ENCODE results near the gene PHF5A. TPM values are rescaled to one million over a fixed set of nuclear protein-coding genes. Genes with fewer than 3 reads are reported as not detected.

The PHF5A gene
- polyA plus RNA-seq, 1 of the 3 experiments (the other 2 are of a cell fraction), result 39.6 TPM

- Histone ChIP-seq H3K79me2 (ENCODE audit: insufficient read depth) (peaks cover 69% of the 10 kb centered on the region), H3K9me2 (no peaks in the 10 kb centered on the region), H3K27me3 (ENCODE audit: insufficient read depth) (no peaks in the 10 kb centered on the region), H3K27ac (ENCODE audit: low read depth in 2 of 2, low read length in 1 of 2) (peak overlapping the region; percentile 84 to 85), H3K9ac (peak overlapping the region; percentile 90), H3K4me2 (peak overlapping the region; percentile 85), H3K9me3 (no peaks in the 10 kb centered on the region), H2AFZ (ENCODE audit: low read depth) (no peak overlapping the region), H3K4me3 (ENCODE audit: low read depth in 2 of 2, low read length in 1 of 2) (peak overlapping the region; percentile 68 to 74), H3K4me1 (ENCODE audit: control insufficient read depth in 1 of 2, insufficient read depth in 2 of 2, low read depth in 1 of 2, low read length in 1 of 2) (peaks cover 0 to 5% of the 10 kb centered on the region in 2 experiments; a peak in 2 of 4 replicates), H4K20me1 (ENCODE audit: insufficient read depth) (peaks cover 25% of the 10 kb centered on the region; the same call in 1 of the 2 replicates), H3F3A (replicated peaks; ENCODE audit: insufficient read depth) (no peaks in the 10 kb centered on the region), H3K36me3 (replicated peaks in 1 of 2; ENCODE audit: control insufficient read depth in 1 of 2, insufficient read depth in 2 of 2, low read length in 1 of 2) (peaks cover 7 to 8% of the 10 kb centered on the region in 2 experiments)
- POLR2A ChIA-PET, result interaction anchor here (1.0 to 3.1 kb wide), 2 partner anchors 24 to 41 kb away, joined by 6 to 15 read pairs; partner anchors contain the start of gene PHF5A
- CTCF ChIA-PET, result interaction anchor here (1.0 to 1.4 kb wide), 2 partner anchors 41 to 73 kb away, joined by 5 to 6 read pairs; no protein-coding TSS in a partner anchor
- 1% methylated on average over 15 of the region's 35 CpGs for WGBS (ENCODE audit: low lambda C conversion rate)
- peak; percentile 82 for DNase-seq
- 0 out of 2 replicates have a peak, but pooled peaks have one; percentile 29 for TF ChIP-seq POLR2AphosphoS5 (IDR thresholded peaks at IDR 0.05; ENCODE audit: low read depth, low read length)
- TF ChIP-seq TCF12 (IDR thresholded peaks at IDR 0.05), result no peak
- no peak for TF ChIP-seq MAX (IDR thresholded peaks at IDR 0.05; ENCODE audit: low read depth)
- TF ChIP-seq SMC3 (IDR thresholded peaks at IDR 0.05; ENCODE audit: low read depth, low read length), result no peak
- TF ChIP-seq, protein P1, sequence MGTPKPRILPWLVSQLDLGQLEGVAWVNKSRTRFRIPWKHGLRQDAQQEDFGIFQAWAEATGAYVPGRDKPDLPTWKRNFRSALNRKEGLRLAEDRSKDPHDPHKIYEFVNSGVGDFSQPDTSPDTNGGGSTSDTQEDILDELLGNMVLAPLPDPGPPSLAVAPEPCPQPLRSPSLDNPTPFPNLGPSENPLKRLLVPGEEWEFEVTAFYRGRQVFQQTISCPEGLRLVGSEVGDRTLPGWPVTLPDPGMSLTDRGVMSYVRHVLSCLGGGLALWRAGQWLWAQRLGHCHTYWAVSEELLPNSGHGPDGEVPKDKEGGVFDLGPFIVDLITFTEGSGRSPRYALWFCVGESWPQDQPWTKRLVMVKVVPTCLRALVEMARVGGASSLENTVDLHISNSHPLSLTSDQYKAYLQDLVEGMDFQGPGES (IDR thresholded peaks at IDR 0.05; ENCODE audit: low read depth, low read length), result no peak
- no peak for TF ChIP-seq RFX5 (IDR thresholded peaks at IDR 0.05; ENCODE audit: low read length)
- TF ChIP-seq, protein P2, sequence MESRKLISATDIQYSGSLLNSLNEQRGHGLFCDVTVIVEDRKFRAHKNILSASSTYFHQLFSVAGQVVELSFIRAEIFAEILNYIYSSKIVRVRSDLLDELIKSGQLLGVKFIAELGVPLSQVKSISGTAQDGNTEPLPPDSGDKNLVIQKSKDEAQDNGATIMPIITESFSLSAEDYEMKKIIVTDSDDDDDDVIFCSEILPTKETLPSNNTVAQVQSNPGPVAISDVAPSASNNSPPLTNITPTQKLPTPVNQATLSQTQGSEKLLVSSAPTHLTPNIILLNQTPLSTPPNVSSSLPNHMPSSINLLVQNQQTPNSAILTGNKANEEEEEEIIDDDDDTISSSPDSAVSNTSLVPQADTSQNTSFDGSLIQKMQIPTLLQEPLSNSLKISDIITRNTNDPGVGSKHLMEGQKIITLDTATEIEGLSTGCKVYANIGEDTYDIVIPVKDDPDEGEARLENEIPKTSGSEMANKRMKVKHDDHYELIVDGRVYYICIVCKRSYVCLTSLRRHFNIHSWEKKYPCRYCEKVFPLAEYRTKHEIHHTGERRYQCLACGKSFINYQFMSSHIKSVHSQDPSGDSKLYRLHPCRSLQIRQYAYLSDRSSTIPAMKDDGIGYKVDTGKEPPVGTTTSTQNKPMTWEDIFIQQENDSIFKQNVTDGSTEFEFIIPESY (IDR thresholded peaks at IDR 0.05; ENCODE audit: borderline replicate concordance, low read depth), result no peak
- TF ChIP-seq USF2 (IDR thresholded peaks at IDR 0.05; ENCODE audit: borderline replicate concordance, low read depth, low read length), result no peak
- TF ChIP-seq YY1 (IDR thresholded peaks at IDR 0.05; ENCODE audit: low read depth), result no peak
- TF ChIP-seq NRF1 (IDR thresholded peaks at IDR 0.05; ENCODE audit: low read depth, low read length), result peak; percentile 80
- TF ChIP-seq, protein P3, sequence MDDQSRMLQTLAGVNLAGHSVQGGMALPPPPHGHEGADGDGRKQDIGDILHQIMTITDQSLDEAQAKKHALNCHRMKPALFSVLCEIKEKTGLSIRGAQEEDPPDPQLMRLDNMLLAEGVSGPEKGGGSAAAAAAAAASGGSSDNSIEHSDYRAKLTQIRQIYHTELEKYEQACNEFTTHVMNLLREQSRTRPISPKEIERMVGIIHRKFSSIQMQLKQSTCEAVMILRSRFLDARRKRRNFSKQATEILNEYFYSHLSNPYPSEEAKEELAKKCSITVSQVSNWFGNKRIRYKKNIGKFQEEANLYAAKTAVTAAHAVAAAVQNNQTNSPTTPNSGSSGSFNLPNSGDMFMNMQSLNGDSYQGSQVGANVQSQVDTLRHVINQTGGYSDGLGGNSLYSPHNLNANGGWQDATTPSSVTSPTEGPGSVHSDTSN (IDR thresholded peaks at IDR 0.05), result no peak
- TF ChIP-seq ELF1 (IDR thresholded peaks at IDR 0.05), result peak; percentile 20; the same call in 1 of the 2 replicates
- TF ChIP-seq GABPA (IDR thresholded peaks at IDR 0.05; ENCODE audit: low read depth), result no peak
- TF ChIP-seq CHD2 (IDR thresholded peaks at IDR 0.05; ENCODE audit: low read length, partially characterized antibody), result peak; percentile 24
Observed at GRCh38 chr22:41444360-41445128, 23.9 kb downstream of the PHF5A start.
